ENCODE data around the gene LHFPL4. TPM values are rescaled to one million over a fixed set of nuclear protein-coding genes. Genes with fewer than 3 reads are reported as not detected.

Gene LHFPL4
- total RNA-seq, 4 donors from 2014 or later: 0.13 to 0.17 (median 0.17) TPM; not detected in 1

DNA sequence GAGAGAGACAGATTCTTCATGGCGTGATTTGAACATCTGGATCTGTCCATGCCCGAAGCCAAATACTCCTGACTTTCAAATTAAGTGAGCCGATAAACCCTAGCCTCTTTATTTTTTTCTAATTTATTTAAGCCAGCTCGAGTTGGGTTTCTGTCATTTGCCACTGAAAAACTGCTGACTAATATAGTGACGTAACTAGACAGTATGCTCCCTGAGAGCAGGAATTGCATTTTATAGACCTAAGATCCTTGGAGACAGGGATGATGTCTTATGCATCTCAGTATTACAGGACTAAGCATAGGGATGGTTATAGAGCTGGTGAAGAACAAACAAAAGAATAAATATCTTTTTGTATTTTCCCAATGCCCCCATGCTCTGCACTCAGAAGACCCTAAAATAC is 4.6 kb downstream of the LHFPL4 start:
- H3K27me3 ChIP-seq: peaks cover 0 to 63% (median 20%) of the 10 kb centered on the region in 4 donors
- 82% methylated on average over 5 of the region's 5 CpGs for WGBS
- no peak overlapping the region for H3K4me3 ChIP-seq
- no peaks in the 10 kb centered on the region for H3K36me3 ChIP-seq
- H3K4me1 ChIP-seq: peaks cover 0 to 6% (median 4%) of the 10 kb centered on the region in 4 donors
- DNase-seq (ENCODE audit: extremely low spot score): no peak
- intact Hi-C loops (cut with DNase I): no loop called here
- H3K9me3 ChIP-seq: no peaks in the 10 kb centered on the region
- TF ChIP-seq EP300 (IDR thresholded peaks at IDR 0.05): no peak
- TF ChIP-seq POLR2A (IDR thresholded peaks at IDR 0.05; ENCODE audit: low read depth): no peak
- no peak for TF ChIP-seq POLR2AphosphoS5 (IDR thresholded peaks at IDR 0.05)
- no peak for TF ChIP-seq CTCF (IDR thresholded peaks at IDR 0.05)
- H3K27ac ChIP-seq (replicated peaks in 1 of 4): no peak overlapping the region

DNA sequence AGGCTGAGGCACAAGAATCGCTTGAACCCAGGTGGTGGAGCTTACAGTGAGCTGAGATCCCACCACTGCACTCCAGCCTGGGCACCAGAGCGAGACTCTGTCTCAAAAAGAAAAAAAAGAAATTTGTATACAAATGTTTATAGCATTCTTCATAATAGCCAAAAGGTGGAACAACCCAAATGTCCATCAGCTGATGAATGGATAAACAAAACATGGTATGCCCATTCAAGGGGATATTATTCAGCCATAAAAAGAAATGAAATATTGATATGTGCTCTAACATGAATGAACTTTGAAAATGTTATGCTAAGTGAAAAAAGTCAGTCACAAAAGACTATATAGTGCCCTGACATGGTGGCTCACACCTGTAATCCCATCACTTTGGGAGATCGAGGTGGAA is 11.4 kb downstream of the LHFPL4 start:
- Histone ChIP-seq H3K9me3 (no peaks in the 10 kb centered on the region), H3K4me1 (no peaks in the 10 kb centered on the region), H3K27me3 (peaks cover 0 to 18% (median 0%) of the 10 kb centered on the region in 4 donors), H3K27ac (replicated peaks in 1 of 4) (no peak overlapping the region), H3K36me3 (no peaks in the 10 kb centered on the region), H3K4me3 (no peak overlapping the region)
- intact Hi-C loops (cut with DNase I): no loop called here
- 75% methylated on average over 3 of the region's 3 CpGs for WGBS
- DNase-seq (ENCODE audit: extremely low spot score): peak; percentile 37
- TF ChIP-seq EP300 (IDR thresholded peaks at IDR 0.05) (no peak), POLR2AphosphoS5 (IDR thresholded peaks at IDR 0.05) (no peak), POLR2A (IDR thresholded peaks at IDR 0.05; ENCODE audit: low read depth) (no peak), CTCF (IDR thresholded peaks at IDR 0.05) (no peak)

- intact Hi-C loops (cut with DNase I): no loop called here
Measured at GRCh38 chr3:9536212-9536611, 17.4 kb downstream of the LHFPL4 start.

GRCh38 chr3:9534429-9534828 is 19.2 kb downstream of the LHFPL4 start:
- peaks cover 0 to 27% (median 0%) of the 10 kb centered on the region in 4 donors for H3K27me3 ChIP-seq
- no peak overlapping the region for H3K27ac ChIP-seq (replicated peaks in 1 of 4)
- intact Hi-C loops (cut with DNase I): no loop called here
- no peaks in the 10 kb centered on the region for H3K9me3 ChIP-seq
- H3K4me3 ChIP-seq: no peak overlapping the region
- no peak for DNase-seq (ENCODE audit: extremely low spot score)
- H3K36me3 ChIP-seq: no peaks in the 10 kb centered on the region
- H3K4me1 ChIP-seq: no peaks in the 10 kb centered on the region
- TF ChIP-seq EP300 (IDR thresholded peaks at IDR 0.05) (no peak), POLR2AphosphoS5 (IDR thresholded peaks at IDR 0.05) (no peak), CTCF (IDR thresholded peaks at IDR 0.05) (no peak), POLR2A (IDR thresholded peaks at IDR 0.05; ENCODE audit: low read depth) (no peak)
- 82% methylated on average over 3 of the region's 3 CpGs for WGBS

More at GRCh38 chr3:9536212-9536611, 17.4 kb downstream of the LHFPL4 start:
- H3K27me3 ChIP-seq: peaks cover 0 to 27% (median 0%) of the 10 kb centered on the region in 4 donors
- H3K36me3 ChIP-seq: no peaks in the 10 kb centered on the region
- no peak overlapping the region for H3K27ac ChIP-seq (replicated peaks in 1 of 4)
- H3K9me3 ChIP-seq: no peaks in the 10 kb centered on the region
- DNase-seq (ENCODE audit: extremely low spot score): no peak
- no peaks in the 10 kb centered on the region for H3K4me1 ChIP-seq
- no peak overlapping the region for H3K4me3 ChIP-seq
- TF ChIP-seq POLR2A (IDR thresholded peaks at IDR 0.05; ENCODE audit: low read depth): no peak
- TF ChIP-seq POLR2AphosphoS5 (IDR thresholded peaks at IDR 0.05): no peak
- no peak for TF ChIP-seq EP300 (IDR thresholded peaks at IDR 0.05)
- TF ChIP-seq CTCF (IDR thresholded peaks at IDR 0.05): no peak

DNA sequence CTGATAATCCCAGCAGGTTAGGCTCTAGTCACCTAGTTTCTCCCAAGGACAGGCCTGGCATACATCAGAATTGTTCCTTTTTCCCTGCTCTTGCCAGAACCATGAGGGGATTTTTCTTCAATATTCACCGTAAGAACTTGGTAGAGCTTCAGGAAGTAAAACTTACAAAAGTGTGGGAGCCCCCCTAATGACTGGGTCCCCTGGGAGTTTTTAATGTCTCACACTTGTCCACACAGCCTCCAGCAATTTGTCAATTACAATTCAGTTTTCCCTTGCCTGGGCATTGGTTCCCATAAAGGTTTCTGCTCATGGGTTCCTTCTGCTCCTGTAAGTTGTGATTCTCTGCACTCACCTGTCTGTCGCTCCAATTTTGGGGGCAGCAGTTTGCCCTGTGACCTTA is 28.5 kb downstream of the LHFPL4 start:
- peaks cover 0 to 4% (median 0%) of the 10 kb centered on the region in 4 donors for H3K27me3 ChIP-seq
- peaks cover 0 to 8% (median 0%) of the 10 kb centered on the region in 4 donors for H3K9me3 ChIP-seq
- no peak for DNase-seq (ENCODE audit: extremely low spot score)
- TF ChIP-seq POLR2AphosphoS5 (IDR thresholded peaks at IDR 0.05) (no peak), CTCF (IDR thresholded peaks at IDR 0.05) (no peak), EP300 (IDR thresholded peaks at IDR 0.05) (no peak), POLR2A (IDR thresholded peaks at IDR 0.05; ENCODE audit: low read depth) (no peak)
- intact Hi-C loops (cut with DNase I): no loop called here
- H3K4me3 ChIP-seq: no peak overlapping the region
- 85% methylated on average over 2 of the region's 2 CpGs for WGBS
- H3K4me1 ChIP-seq: no peaks in the 10 kb centered on the region
- H3K36me3 ChIP-seq: no peaks in the 10 kb centered on the region
- no peak overlapping the region for H3K27ac ChIP-seq (replicated peaks in 1 of 4)

All from esophagus muscularis mucosa (tissue), 4 donors.